Measurements from ENCODE around the gene RAET1G.
"Not testable (repeated sequence)": the region's sequence is repeated elsewhere in the genome, so short reads cannot be mapped to it uniquely, and the experiment has no call there.

The RAET1G gene

DNA sequence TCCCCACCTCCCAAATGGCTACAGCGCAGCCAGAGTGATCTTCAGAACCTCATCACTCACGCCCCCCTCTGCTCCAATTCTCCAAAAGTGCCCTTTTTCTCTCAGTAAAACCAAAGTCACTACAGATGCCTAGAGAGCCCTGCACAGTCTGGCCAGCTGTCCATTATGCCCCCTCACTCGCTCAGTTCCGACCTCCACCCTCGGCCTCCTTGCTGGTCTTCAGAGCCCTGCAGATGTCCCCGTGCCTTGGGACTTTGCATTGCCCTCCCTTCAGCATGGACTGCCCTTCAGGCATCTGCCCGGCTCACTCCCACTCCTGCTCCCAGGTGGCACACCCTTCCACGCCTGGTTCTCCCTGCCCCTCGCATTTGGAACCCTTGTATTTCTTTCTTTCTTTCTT is 24.0 kb downstream of the RAET1G start:
- no peaks in the 10 kb centered on the region for H3K4me1 ChIP-seq
- no peak for DNase-seq (ENCODE audit: low spot score in 2 of 2)
- no peaks in the 10 kb centered on the region; the same call in 1 of the 2 replicates for H3K27me3 ChIP-seq (ENCODE audit: low read depth)
- in situ Hi-C loops (cut with MboI; ENCODE audit: low sequenced_read_pairs), result no loop called here
- no peaks in the 10 kb centered on the region for H3K9me3 ChIP-seq
- no peak overlapping the region for H3K4me3 ChIP-seq
- H3K36me3 ChIP-seq (replicated peaks), result no peaks in the 10 kb centered on the region

DNA sequence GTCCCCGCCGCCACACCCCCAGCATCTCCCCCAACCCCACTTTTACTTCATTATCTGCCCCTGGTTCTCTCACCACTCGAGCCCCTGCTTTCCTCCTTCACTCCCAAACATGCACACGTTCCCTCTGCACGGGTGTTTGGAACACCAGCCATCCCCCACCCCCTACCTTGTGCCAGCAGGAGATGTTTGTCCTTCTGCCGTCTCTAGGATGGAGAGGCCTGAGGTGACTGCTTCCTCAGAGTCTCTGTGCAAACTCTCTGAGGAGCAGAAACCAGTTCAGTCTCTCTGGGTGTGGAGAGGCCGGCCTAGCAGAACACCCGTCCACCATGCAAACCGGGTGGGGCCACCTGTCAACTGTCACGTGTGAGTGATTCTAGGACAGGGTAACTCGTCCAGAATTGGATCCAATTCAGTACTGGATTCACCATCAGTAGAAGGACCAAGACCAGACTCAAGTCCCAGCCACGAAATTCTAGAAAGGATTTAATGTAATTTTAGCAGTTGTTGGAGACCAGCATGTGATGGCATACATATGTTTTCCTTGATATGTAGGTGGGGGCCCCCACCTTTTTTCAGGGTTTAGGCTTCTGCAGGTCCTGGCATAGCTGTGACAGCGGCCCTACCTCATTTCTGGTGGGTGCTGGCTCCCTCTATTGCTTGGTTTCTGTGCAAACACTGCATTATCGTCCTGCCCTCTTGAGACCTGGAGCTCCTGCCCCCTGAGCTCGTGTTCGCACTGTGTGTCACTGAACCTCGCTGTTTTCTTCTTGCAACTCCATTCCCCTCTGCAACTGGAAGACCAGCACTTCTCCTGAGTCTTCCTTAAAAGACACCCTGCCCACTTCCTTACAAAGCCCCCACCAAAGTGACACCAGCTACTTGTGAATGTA is 24.8 kb downstream of the RAET1G start, which contains the start of gene RAET1E:
RAET1E (minus strand) TSS at position 259 of the 890 bp plus-strand sequence. CDS start 7,212 bp downstream, outside the sequence.
- no peak for DNase-seq (ENCODE audit: low spot score in 2 of 2)
- no peaks in the 10 kb centered on the region for H3K36me3 ChIP-seq (replicated peaks)
- H3K27me3 ChIP-seq (ENCODE audit: low read depth), result no peaks in the 10 kb centered on the region; the same call in 1 of the 2 replicates
- H3K4me3 ChIP-seq, result no peak within 1 kb of the TSS
- no peaks in the 10 kb centered on the region for H3K4me1 ChIP-seq
- in situ Hi-C loops (cut with MboI; ENCODE audit: low sequenced_read_pairs), result no loop called here
- no peaks in the 10 kb centered on the region for H3K9me3 ChIP-seq

DNA sequence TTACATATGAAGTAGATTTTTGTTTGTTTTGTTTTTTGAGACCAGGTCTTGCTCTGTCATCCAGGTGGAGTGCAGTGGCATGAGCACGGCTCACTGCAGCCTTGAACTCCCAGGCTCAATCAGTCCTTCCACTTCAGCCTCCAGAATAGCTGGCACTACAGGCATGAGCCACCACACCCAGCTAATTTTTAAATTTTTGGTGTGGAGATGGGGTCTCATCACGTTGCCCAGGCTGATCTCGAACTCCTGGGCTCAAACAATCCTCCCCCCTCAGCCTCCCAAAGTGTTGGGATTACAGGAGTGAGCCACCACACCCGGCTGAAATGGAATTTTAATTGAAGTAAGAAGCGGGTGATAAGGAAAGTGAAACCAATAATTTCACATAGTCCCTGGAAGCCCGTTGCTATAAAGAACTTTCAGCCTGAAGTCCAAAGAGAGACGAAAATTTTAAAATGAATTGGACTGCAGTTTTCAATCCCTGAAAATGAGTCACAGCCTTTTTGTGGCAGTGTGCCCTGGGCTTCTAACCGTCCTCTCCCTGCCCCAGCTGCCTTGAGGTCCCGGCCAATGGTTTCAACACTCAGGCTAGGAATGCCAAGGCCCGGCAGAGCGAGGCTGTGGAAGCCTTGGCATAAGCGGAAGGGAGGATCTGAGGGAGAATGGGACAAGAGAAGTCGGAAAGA is 25.8 kb downstream of the RAET1G start:
- in situ Hi-C loops (cut with MboI; ENCODE audit: low sequenced_read_pairs), result no loop called here
- no peaks in the 10 kb centered on the region for H3K9me3 ChIP-seq
- no peak for DNase-seq (ENCODE audit: low spot score in 2 of 2)
- H3K36me3 ChIP-seq (replicated peaks), result no peaks in the 10 kb centered on the region
- H3K27me3 ChIP-seq (ENCODE audit: low read depth), result no peaks in the 10 kb centered on the region; the same call in 1 of the 2 replicates
- H3K4me1 ChIP-seq, result no peaks in the 10 kb centered on the region
- no peak overlapping the region for H3K4me3 ChIP-seq

DNA sequence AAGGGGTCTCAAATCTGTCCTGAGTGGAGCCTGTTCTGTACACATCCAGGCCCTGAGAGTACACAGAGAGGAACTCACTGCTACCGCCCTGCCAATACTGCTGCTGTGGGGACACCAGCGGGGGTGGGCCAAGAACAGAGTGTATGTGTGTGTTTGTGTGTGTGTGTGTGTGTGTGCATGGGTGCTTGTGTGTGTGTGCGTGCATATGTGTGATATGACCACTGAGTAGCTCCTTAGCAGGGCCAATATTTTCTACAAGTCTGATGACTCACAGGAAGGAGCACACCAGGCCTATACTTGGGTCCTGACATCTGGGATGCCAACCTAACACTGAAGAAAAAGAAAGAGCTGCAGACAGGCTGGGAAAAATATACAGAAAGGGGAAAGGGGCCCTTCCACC is 26.4 kb downstream of the RAET1G start:
- H3K27me3 ChIP-seq (ENCODE audit: low read depth), result no peaks in the 10 kb centered on the region
- no peaks in the 10 kb centered on the region for H3K36me3 ChIP-seq (replicated peaks)
- DNase-seq (ENCODE audit: low spot score in 2 of 2), result no peak
- H3K9me3 ChIP-seq, result no peaks in the 10 kb centered on the region
- no peaks in the 10 kb centered on the region for H3K4me1 ChIP-seq
- no peak overlapping the region for H3K4me3 ChIP-seq
- in situ Hi-C loops (cut with MboI; ENCODE audit: low sequenced_read_pairs), result no loop called here

DNA sequence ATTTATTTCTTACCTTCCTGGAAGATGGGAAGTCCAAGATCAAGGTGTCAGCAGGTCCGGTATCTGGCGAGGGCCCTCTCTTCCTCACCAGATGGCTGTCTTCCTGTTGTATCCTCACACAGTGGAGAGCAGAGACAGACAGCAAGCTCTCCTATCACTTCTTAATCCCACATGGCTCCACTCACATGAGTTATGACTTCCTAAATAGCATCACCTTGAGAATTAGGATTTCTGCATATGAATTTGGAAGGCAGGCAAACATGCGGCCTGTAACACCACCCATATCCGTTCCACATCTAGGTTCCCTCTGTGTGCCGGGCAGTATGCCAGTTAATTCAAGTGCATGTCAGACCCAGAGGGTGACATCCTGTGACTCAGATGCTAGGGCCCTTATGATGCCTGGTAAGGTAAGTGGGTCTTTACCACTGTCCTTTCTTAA is 27.1 kb downstream of the RAET1G start:
- H3K36me3 ChIP-seq (replicated peaks), result no peaks in the 10 kb centered on the region
- no peak overlapping the region for H3K4me3 ChIP-seq
- no peaks in the 10 kb centered on the region for H3K9me3 ChIP-seq
- no peaks in the 10 kb centered on the region for H3K4me1 ChIP-seq
- no peaks in the 10 kb centered on the region for H3K27me3 ChIP-seq (ENCODE audit: low read depth)
- DNase-seq (ENCODE audit: low spot score in 2 of 2), result no peak
- in situ Hi-C loops (cut with MboI; ENCODE audit: low sequenced_read_pairs), result no loop called here

DNA sequence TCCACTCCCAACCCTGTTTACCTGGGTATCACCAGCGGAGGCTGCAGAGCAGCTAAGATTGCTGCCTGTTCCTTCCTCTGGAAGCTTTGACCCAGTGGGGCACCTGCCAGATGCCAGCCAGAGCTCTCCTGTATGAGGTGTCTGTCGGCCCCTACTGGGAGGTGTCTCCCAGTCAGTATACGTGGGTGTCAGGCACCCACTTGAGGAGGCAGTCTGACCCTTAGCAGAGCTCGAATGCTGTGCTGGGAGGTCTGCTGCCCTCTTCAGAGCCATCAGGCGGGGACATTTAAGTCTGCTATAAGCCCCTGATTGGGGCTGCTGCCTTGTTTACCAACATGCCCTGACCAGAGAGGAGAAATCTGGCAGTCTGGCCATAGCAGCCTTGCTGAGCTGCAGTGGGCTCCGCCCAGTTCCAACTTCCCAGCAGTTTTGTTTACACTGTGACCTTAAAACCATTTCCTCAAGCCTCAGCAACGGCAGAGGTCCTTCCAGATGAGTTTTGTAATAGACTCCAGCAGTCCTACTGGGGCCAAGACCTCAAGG is 27.8 kb downstream of the RAET1G start:
- Histone ChIP-seq H3K9me3 (no peaks in the 10 kb centered on the region), H3K27me3 (ENCODE audit: low read depth) (no peaks in the 10 kb centered on the region), H3K4me3 (no peak overlapping the region), H3K4me1 (no peaks in the 10 kb centered on the region), H3K36me3 (replicated peaks) (no peaks in the 10 kb centered on the region)
- in situ Hi-C loops (cut with MboI; ENCODE audit: low sequenced_read_pairs), result no loop called here
- no peak for DNase-seq (ENCODE audit: low spot score in 2 of 2)

DNA sequence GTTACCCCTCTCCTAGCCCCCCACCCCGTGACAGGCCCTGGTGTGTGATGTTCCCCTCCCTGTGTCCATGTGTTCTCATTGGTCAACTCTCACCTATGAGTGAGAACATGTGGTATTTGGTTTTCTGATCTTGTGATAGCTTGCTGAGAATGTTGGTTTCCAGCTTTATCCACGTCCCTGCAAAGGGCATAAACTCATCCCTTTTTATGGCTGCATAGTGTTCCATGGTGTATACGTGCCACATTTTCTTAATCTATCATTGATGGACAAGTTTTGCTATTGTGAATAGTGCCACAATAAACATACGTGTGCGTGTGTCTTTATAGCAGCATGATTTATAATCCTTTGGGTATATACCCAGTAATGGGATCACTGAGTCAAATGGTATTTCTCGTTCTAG is 31.1 kb downstream of the RAET1G start:
- H3K27me3 ChIP-seq (ENCODE audit: low read depth); H3K9me3 ChIP-seq; in situ Hi-C loops (cut with MboI; ENCODE audit: low sequenced_read_pairs); H3K4me3 ChIP-seq; H3K4me1 ChIP-seq; DNase-seq (ENCODE audit: low spot score in 2 of 2); H3K36me3 ChIP-seq (replicated peaks): not testable (repeated sequence)

DNA sequence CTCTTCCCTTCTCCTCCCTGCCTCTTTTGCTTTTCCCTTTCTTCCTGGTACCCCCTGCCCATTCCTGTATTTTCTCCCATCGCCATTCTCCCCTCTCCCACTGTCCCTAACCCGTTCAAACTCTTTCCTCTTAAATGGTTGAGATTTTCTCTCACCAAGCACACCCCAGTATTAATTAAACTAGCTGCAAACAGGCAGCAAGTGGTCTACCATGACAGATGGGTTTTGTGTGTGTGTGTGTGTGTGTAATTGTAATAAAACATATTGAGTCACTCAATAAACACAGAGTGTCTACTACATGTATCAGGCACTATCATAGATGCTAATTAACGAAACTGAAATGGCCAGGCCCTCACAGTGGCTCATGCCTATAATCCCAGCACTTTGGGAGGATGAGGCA is 31.7 kb downstream of the RAET1G start:
- Histone ChIP-seq H3K4me3 (no peak overlapping the region), H3K9me3 (no peaks in the 10 kb centered on the region), H3K4me1 (no peaks in the 10 kb centered on the region), H3K36me3 (replicated peaks) (no peaks in the 10 kb centered on the region), H3K27me3 (ENCODE audit: low read depth) (no peaks in the 10 kb centered on the region)
- in situ Hi-C loops (cut with MboI; ENCODE audit: low sequenced_read_pairs), result no loop called here
- DNase-seq (ENCODE audit: low spot score in 2 of 2), result no peak

DNA sequence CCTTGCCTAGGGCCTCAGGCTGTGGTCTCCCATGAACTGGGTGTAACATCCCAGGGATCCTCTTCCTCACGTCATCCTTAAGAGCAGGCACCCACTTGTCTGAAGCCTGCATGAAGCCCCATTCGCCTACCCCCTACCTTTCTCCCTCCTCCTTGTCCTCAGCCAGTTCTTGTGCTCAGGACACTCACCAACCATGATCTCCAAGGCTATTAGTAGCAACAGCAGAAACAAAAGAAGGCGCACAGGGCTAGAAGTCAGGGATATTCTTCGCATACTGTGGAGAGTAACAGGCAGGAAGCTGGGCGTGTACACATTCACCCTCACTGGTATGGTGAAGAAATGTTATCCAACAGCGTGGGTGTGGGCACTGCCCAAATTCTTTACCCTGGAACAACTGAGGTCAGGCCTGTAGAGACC is 32.3 kb downstream of the RAET1G start:
- Histone ChIP-seq H3K4me3 (no peak overlapping the region), H3K4me1 (no peaks in the 10 kb centered on the region), H3K36me3 (replicated peaks) (no peaks in the 10 kb centered on the region), H3K27me3 (ENCODE audit: low read depth) (no peaks in the 10 kb centered on the region), H3K9me3 (no peaks in the 10 kb centered on the region)
- no peak for DNase-seq (ENCODE audit: low spot score in 2 of 2)
- in situ Hi-C loops (cut with MboI; ENCODE audit: low sequenced_read_pairs), result no loop called here

DNA sequence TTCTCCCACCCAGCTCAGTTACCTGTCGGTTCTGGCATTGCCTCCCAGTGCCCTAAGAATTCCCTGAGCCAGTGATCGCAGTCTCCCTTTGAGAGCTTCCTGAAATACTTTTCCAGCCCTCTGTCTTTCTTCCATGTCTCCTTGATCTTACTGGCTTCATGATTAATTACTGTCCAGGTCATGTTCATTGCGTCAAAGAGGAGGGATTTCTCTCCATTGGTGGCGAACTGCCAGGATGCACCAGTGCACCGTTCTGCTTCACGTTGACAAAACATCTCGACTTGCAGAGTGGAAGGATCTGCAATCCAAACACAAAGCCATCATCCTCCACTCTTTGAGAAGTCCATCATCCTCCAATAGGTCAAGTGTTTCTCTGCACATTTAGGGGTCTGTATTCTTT is 33.6 kb downstream of the RAET1G start:
- no peak overlapping the region for H3K4me3 ChIP-seq

DNA sequence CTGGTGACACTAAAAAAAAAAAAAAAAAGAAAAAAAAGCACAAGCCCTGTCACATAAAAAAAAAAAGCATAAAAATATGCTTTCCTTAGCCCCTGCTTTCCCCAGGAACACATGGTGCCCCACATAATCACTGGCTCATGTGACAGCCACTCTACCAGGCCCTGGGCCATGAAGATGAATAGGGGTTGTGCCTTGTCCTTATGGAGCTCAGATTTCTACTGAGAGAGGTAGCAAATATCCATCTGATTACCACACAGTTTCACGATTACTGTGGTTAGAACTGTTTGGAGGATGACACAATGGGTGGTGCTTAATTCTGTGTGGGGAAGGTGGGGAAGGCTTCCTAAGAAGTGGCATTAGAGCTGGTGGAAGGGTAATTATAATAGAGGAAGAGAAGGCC is 34.3 kb downstream of the RAET1G start:
- Histone ChIP-seq H3K27me3 (ENCODE audit: low read depth) (no peaks in the 10 kb centered on the region), H3K4me1 (no peaks in the 10 kb centered on the region), H3K9me3 (no peaks in the 10 kb centered on the region), H3K36me3 (replicated peaks) (no peaks in the 10 kb centered on the region), H3K4me3 (no peak overlapping the region)
- in situ Hi-C loops (cut with MboI; ENCODE audit: low sequenced_read_pairs), result no loop called here
- DNase-seq (ENCODE audit: low spot score in 2 of 2), result no peak

More for the DNA sequence above, 33.6 kb downstream of the RAET1G start:
- H3K36me3 ChIP-seq (replicated peaks), result no peaks in the 10 kb centered on the region
- H3K27me3 ChIP-seq (ENCODE audit: low read depth), result no peaks in the 10 kb centered on the region
- no peak for DNase-seq (ENCODE audit: low spot score in 2 of 2)
- H3K9me3 ChIP-seq, result no peaks in the 10 kb centered on the region
- in situ Hi-C loops (cut with MboI; ENCODE audit: low sequenced_read_pairs), result no loop called here
- H3K4me1 ChIP-seq, result no peaks in the 10 kb centered on the region

DNA sequence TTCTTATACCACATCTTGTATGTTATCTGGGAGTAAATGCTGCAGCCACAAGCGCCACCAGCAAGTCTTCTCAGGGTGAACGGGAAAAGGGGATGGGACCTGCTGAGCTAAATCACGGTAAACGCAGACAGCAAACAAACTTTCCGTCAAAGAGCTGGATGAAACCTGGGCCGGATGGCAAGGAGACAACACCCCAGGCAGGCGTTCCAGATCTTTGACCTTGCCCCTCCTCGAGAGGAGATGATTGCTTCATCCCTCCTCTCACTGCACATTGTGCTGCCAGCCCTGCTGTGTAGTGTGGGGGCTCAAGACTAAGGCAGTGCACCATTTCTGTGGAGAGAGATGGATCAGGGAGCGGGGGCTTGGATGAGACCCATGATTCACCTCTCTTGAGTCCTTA is 34.8 kb downstream of the RAET1G start:
- in situ Hi-C loops (cut with MboI; ENCODE audit: low sequenced_read_pairs), result no loop called here

DNA sequence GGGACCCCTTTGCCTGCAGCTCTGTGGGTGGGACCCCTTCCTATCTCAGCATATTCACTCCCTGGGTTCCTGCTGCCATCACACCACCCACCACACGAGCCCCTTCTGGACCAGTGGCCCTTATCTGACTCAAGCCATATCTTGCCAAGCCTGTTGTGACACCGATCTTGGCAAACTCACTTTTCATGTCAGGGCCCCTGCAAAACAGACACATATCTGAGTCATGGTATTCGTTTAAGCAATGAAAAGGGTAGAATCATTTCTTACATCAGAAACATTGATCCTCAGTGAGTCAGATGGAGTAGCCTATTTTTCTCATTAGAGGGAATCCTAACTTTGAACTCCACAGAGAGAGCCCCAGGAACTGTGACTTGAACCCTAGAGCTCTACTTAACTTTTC is 35.6 kb downstream of the RAET1G start:
- Histone ChIP-seq H3K4me3 (no peak overlapping the region), H3K9me3 (no peaks in the 10 kb centered on the region), H3K36me3 (replicated peaks) (no peaks in the 10 kb centered on the region), H3K4me1 (no peaks in the 10 kb centered on the region), H3K27me3 (ENCODE audit: low read depth) (no peaks in the 10 kb centered on the region)
- DNase-seq (ENCODE audit: low spot score in 2 of 2), result no peak
- in situ Hi-C loops (cut with MboI; ENCODE audit: low sequenced_read_pairs), result no loop called here

More for the DNA sequence above, 34.8 kb downstream of the RAET1G start:
- Histone ChIP-seq H3K27me3 (ENCODE audit: low read depth) (no peaks in the 10 kb centered on the region), H3K9me3 (no peaks in the 10 kb centered on the region), H3K36me3 (replicated peaks) (no peaks in the 10 kb centered on the region), H3K4me3 (no peak overlapping the region), H3K4me1 (no peaks in the 10 kb centered on the region)
- no peak for DNase-seq (ENCODE audit: low spot score in 2 of 2)

DNA sequence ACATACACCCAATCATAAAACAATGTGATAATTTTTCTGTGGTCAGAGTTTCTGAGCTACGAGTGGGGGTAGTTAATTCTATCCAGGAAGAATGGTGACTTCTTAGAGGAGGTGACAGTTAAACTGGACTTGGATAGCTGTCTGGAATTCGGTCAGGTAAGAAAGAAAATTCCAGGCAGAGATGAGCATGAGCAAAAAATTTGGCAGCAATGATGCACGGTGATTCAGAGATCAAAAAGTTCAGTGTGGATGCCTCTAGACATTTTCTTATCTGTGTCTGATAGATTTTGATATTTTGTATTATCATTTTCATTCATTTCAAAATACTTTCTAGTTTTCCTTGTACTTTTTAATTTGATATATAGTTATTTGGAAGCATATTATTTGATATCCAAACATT is 37.0 kb downstream of the RAET1G start:
- H3K9me3 ChIP-seq, result no peaks in the 10 kb centered on the region
- no peak overlapping the region for H3K4me3 ChIP-seq
- H3K4me1 ChIP-seq, result no peaks in the 10 kb centered on the region
- in situ Hi-C loops (cut with MboI; ENCODE audit: low sequenced_read_pairs), result no loop called here
- H3K27me3 ChIP-seq (ENCODE audit: low read depth), result no peaks in the 10 kb centered on the region
- no peak for DNase-seq (ENCODE audit: low spot score in 2 of 2)
- no peaks in the 10 kb centered on the region for H3K36me3 ChIP-seq (replicated peaks)

Measured in HAP-1 (cell line).